SK-N-SH (cell line): Measurements from ENCODE around the gene MAPK12. TPM values are rescaled to one million over a fixed set of nuclear protein-coding genes. Genes with fewer than 3 reads are reported as not detected.

Source experiments
- CTCF ChIA-PET: fragments of 300-600, 350-600 bp; formaldehyde crosslinking; extraction: SDS; loops from one replicate; lab custom pipeline; 2021; lab: Yijun Ruan, JAX
- POLR2A ChIA-PET: fragments of 350-600 bp; sonication (Branson Sonifier 250); formaldehyde crosslinking; extraction: SDS; loops from one replicate; lab custom pipeline; 2020; ENCODE audit warnings: antibody characterized with exemption, inconsistent platforms; lab: Yijun Ruan, JAX
- DNase-seq: peaks from one replicate; pipeline ENCODE4 v3.0.0; 2012
- H2AFZ ChIP-seq: fragments of 200-600 bp; sonication (generic); 2 replicates; pipeline ENCODE4 v1.8.1; 2016; ENCODE audit warnings: antibody characterized with exemption, mild to moderate bottlenecking, low read depth
- H3F3A ChIP-seq: fragments of 200-600 bp; sonication (generic); replicated peaks from 2 replicates; pipeline ENCODE3; 2016; ENCODE audit warnings: antibody characterized with exemption, mild to moderate bottlenecking; ENCODE audit not compliant: insufficient read depth
- H3K27ac ChIP-seq, 2 experiments: fragments of 200-500 bp in 1 of 2; fragments of 200-600 bp in 1 of 2; sonication (Bioruptor generic) in 1 of 2; sonication (generic), shearing (Covaris generic) in 1 of 2; 2 replicates each; pipeline versions ENCODE4 v1.5.1 to v1.6.1; 2014 to 2016; ENCODE audit warnings: low read depth in 2 of 2, inconsistent platforms in 1 of 2, low read length in 1 of 2, mild to moderate bottlenecking in 1 of 2, mixed read lengths in 1 of 2
- H3K27me3 ChIP-seq: fragments of 200-600 bp; sonication (generic), shearing (Covaris generic); 2 replicates; pipeline ENCODE4 v1.6.1; 2016; ENCODE audit warnings: mixed run types; ENCODE audit not compliant: insufficient read depth
- H3K36me3 ChIP-seq, 2 experiments: fragments of 200-500 bp in 1 of 2; fragments of 200-600 bp in 1 of 2; sonication (Bioruptor generic) in 1 of 2; sonication (generic) in 1 of 2; replicated peaks in 1 of 2; 2 replicates each; pipeline versions ENCODE3 to v1.5.1; 2014 to 2016; ENCODE audit warnings: low read length in 1 of 2, mild to moderate bottlenecking in 1 of 2; ENCODE audit not compliant: insufficient read depth in 2 of 2, control insufficient read depth in 1 of 2
- H3K4me1 ChIP-seq, 2 experiments: fragments of 200-500 bp in 1 of 2; fragments of 200-600 bp in 1 of 2; sonication (Bioruptor generic) in 1 of 2; sonication (generic), shearing (Covaris generic) in 1 of 2; 2 replicates each; pipeline versions ENCODE4 v1.5.1 to v1.6.1; 2014 to 2016; ENCODE audit warnings: low read depth in 1 of 2, low read length in 1 of 2, mixed run types in 1 of 2; ENCODE audit not compliant: insufficient read depth in 2 of 2, control insufficient read depth in 1 of 2
- H3K4me2 ChIP-seq: fragments of 200-600 bp; sonication (generic), shearing (Covaris generic); 2 replicates; pipeline ENCODE4 v1.6.1; 2017; ENCODE audit warnings: mixed run types
- H3K4me3 ChIP-seq, 2 experiments: fragments of 200-500 bp in 1 of 2; fragments of 200-600 bp in 1 of 2; sonication (Bioruptor generic) in 1 of 2; sonication (generic), shearing (Covaris generic) in 1 of 2; 2 replicates each; pipeline versions ENCODE4 v1.5.1 to v1.8.1; 2014 to 2016; ENCODE audit warnings: low read depth in 2 of 2, inconsistent platforms in 1 of 2, low read length in 1 of 2, mild to moderate bottlenecking in 1 of 2, mixed read lengths in 1 of 2, moderate library complexity in 1 of 2
- H3K79me2 ChIP-seq: fragments of 200-600 bp; sonication (generic); 2 replicates; pipeline ENCODE4 v1.8.1; 2017; ENCODE audit warnings: mild to moderate bottlenecking; ENCODE audit not compliant: insufficient read depth
- H3K9ac ChIP-seq: fragments of 200-600 bp; sonication (generic); 2 replicates; pipeline ENCODE4 v1.6.1; 2017; ENCODE audit warnings: mixed run types
- H3K9me2 ChIP-seq: fragments of 200-600 bp; sonication (generic); 2 replicates; pipeline ENCODE4 v1.6.1; 2017; ENCODE audit warnings: mixed run types
- H3K9me3 ChIP-seq: fragments of 200-600 bp; sonication (generic); 2 replicates; pipeline ENCODE4 v1.6.1; 2017; ENCODE audit warnings: mixed run types, mild to moderate bottlenecking, moderate library complexity
- H4K20me1 ChIP-seq: fragments of 200-600 bp; sonication (generic); 2 replicates; pipeline ENCODE4 v1.6.1; 2017; ENCODE audit warnings: mild to moderate bottlenecking, mixed run types; ENCODE audit not compliant: insufficient read depth
- CHD2 ChIP-seq: fragments of 150-350 bp; IDR thresholded peaks from 2 replicates; pipeline ENCODE4 v1.6.1; 2018; ENCODE audit warnings: low read length; ENCODE audit not compliant: partially characterized antibody
- CTCF ChIP-seq: fragments of 200-600 bp; sonication (generic); IDR thresholded peaks from 2 replicates; pipeline ENCODE4 v1.6.1; 2017; ENCODE audit warnings: antibody characterized with exemption, mild to moderate bottlenecking, moderate library complexity
- ELF1 ChIP-seq: IDR thresholded peaks from 2 replicates; pipeline ENCODE4 v1.4.0; 2012
- EP300 ChIP-seq, 2 experiments: IDR thresholded peaks; 2 replicates each; pipeline versions ENCODE4 v1.4.0 to v1.6.1; 2012; ENCODE audit warnings: borderline replicate concordance in 1 of 2, low read depth in 1 of 2, low read length in 1 of 2
- EZH2phosphoT487 ChIP-seq: fragments of 200-600 bp; sonication (generic); IDR thresholded peaks from 2 replicates; pipeline ENCODE4 v1.6.1; 2017; ENCODE audit warnings: low read depth, mixed run types, mild to moderate bottlenecking, antibody characterized with exemption, moderate library complexity, borderline replicate concordance
- FOXJ3 ChIP-seq: sonication (generic); formaldehyde crosslinking; IDR thresholded peaks from 2 replicates; pipeline ENCODE4 v1.5.1; 2020; ENCODE audit warnings: mild to moderate bottlenecking, missing genetic modification reagents
- FOXM1 ChIP-seq: IDR thresholded peaks from 2 replicates; pipeline ENCODE4 v1.4.0; 2012; ENCODE audit warnings: low read depth, mild to moderate bottlenecking
- GATA2 ChIP-seq: sonication (generic); formaldehyde crosslinking; IDR thresholded peaks from 2 replicates; pipeline ENCODE4 v1.5.0; 2020; ENCODE audit warnings: mild to moderate bottlenecking, missing genetic modification reagents
- MEF2A ChIP-seq: IDR thresholded peaks from 2 replicates; pipeline ENCODE4 v1.4.0; 2012; ENCODE audit warnings: low read depth, borderline replicate concordance
- MXI1 ChIP-seq: IDR thresholded peaks from 2 replicates; pipeline ENCODE4 v1.6.1; 2012; ENCODE audit warnings: mild to moderate bottlenecking, low read depth, low read length, improper control_type of control experiment
- RAD21 ChIP-seq: IDR thresholded peaks from 2 replicates; pipeline ENCODE4 v1.6.1; 2012; ENCODE audit warnings: mild to moderate bottlenecking, low read length
- RCOR1 ChIP-seq: fragments of 150-350 bp; IDR thresholded peaks from 2 replicates; pipeline ENCODE4 v1.6.1; 2017; ENCODE audit warnings: antibody characterized with exemption, low read length
- RXRA ChIP-seq: IDR thresholded peaks from 2 replicates; pipeline ENCODE4 v1.4.0; 2012; ENCODE audit warnings: low read depth, mild to moderate bottlenecking, borderline replicate concordance
- SIN3A ChIP-seq: IDR thresholded peaks from 2 replicates; pipeline ENCODE4 v1.6.1; 2012; ENCODE audit warnings: low read depth, mild to moderate bottlenecking, low read length, moderate library complexity, borderline replicate concordance
- SMC3 ChIP-seq: IDR thresholded peaks from 2 replicates; pipeline ENCODE4 v1.6.1; 2012; ENCODE audit warnings: low read depth, low read length, improper control_type of control experiment
- TAF1 ChIP-seq: IDR thresholded peaks from 2 replicates; pipeline ENCODE4 v1.6.1; 2012; ENCODE audit warnings: low read depth, mild to moderate bottlenecking, low read length, moderate library complexity, borderline replicate concordance
- TCF12 ChIP-seq: IDR thresholded peaks from 2 replicates; pipeline ENCODE4 v1.4.0; 2012
- USF1 ChIP-seq: IDR thresholded peaks from 2 replicates; pipeline ENCODE4 v1.4.0; 2012; ENCODE audit warnings: low read depth, borderline replicate concordance
- USF2 ChIP-seq: fragments of 150-350 bp; IDR thresholded peaks from 2 replicates; pipeline ENCODE4 v1.6.1; 2017; ENCODE audit warnings: antibody characterized with exemption, low read length, low read depth, borderline replicate concordance
- WGBS: methylation state at CpG from one replicate; pipeline ENCODE4 v1.1.6; 2017; ENCODE audit warnings: low lambda C conversion rate; 5-methylcytosine and 5-hydroxymethylcytosine counted together
- polyA plus RNA-seq, 3 experiments: library from polyadenylated mRNA; depleted of rRNA; stranded (reverse); fragments of >200 nt; gene quantifications; 2 replicates each; pipeline ENCODE4 v1.2.3, GENCODE V29; 2012
- TF ChIP-seq, protein P1 (sequence below): IDR thresholded peaks from 2 replicates; pipeline ENCODE4 v1.4.0; 2012; ENCODE audit warnings: low read depth, borderline replicate concordance
- TF ChIP-seq, protein P2 (sequence below): fragments of 150-350 bp; IDR thresholded peaks from 2 replicates; pipeline ENCODE4 v1.6.1; 2016; ENCODE audit warnings: mild to moderate bottlenecking, low read depth, low read length

MAPK12 gene
- polyA plus RNA-seq, 1 of the 3 experiments (the other 2 are of a cell fraction) = 118 TPM

DNA sequence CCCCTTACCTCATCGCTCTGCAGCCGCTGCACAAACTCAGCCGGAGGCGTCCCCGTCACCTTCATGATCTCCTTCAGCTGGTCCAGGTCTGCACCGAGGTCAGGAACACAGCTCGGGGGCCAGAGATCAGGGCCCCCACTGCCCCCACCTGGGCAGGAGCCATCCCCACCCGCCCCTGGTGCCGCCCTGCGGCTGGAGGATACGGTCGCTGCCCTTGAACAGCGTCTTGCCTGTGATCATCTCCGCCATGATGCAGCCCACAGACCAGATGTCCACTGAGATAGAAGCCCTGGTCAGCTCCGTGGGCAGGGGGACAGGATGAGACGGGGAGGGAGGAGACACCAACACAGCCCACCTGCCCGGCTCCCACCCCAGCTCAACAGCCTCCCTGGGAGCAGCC lies 5.9 kb downstream of the MAPK12 start (continued):
- no peak for TF ChIP-seq SIN3A
- TF ChIP-seq FOXJ3 = no peak

DNA sequence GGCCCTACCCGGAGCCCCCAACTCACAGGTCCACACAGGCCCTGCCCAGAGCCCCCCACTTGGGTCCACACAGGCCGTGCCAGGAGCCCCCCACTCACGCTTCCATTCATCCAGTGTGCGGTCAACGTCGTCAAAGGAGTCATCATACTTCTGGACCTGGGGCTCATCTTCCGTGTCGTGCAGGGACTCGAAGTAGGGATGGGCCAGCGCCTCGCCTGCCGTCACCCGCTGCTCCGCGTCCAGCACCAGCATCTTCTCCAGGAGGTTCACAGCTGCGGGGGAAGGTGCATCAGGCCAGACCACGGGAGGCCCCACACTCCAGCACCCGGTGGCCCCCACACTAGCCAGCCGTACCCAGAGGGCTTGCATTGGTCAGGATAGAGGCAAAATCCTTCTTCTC lies 6.4 kb downstream of the MAPK12 start:
- WGBS = 97% methylated on average over 15 of the region's 19 CpGs
- POLR2A ChIA-PET = no interaction called here
- H3K36me3 ChIP-seq = peaks cover 0 to 31% of the 10 kb centered on the region in 2 experiments
- 0 out of 2 replicates have a peak, but pooled peaks cover 7% of the 10 kb centered on the region for H4K20me1 ChIP-seq
- H3K4me3 ChIP-seq = no peak overlapping the region
- no peaks in the 10 kb centered on the region for H3K9me3 ChIP-seq
- CTCF ChIA-PET = interaction anchor here (0.9 to 2.4 kb wide), 3 partner anchors 14 to 87 kb away, joined by 3 to 11 read pairs (median 4); no protein-coding TSS in a partner anchor
- no peak overlapping the region for H3K4me2 ChIP-seq
- no peak overlapping the region for H2AFZ ChIP-seq
- H3F3A ChIP-seq = peaks cover 13% of the 10 kb centered on the region
- no peaks in the 10 kb centered on the region for H3K27me3 ChIP-seq
- H3K9me2 ChIP-seq = no peaks in the 10 kb centered on the region
- H3K9ac ChIP-seq = no peak overlapping the region
- DNase-seq = no peak
- peaks cover 23% of the 10 kb centered on the region for H3K79me2 ChIP-seq
- H3K4me1 ChIP-seq = peaks cover 2 to 20% of the 10 kb centered on the region in 2 experiments; a peak in 2 of 4 replicates
- TF ChIP-seq MEF2A = no peak
- TF ChIP-seq CTCF = no peak
- no peak for TF ChIP-seq SMC3
- TF ChIP-seq MXI1 = no peak
- no peak for TF ChIP-seq EP300 (IDR thresholded peaks at IDR 0.05; ENCODE audit: borderline replicate concordance in 1 of 2, low read depth in 1 of 2, low read length in 1 of 2)
- TF ChIP-seq ELF1 = no peak
- TF ChIP-seq TCF12 = no peak
- no peak for TF ChIP-seq RAD21
- no peak for TF ChIP-seq FOXM1
- TF ChIP-seq USF1 = no peak
- TF ChIP-seq, protein P1, sequence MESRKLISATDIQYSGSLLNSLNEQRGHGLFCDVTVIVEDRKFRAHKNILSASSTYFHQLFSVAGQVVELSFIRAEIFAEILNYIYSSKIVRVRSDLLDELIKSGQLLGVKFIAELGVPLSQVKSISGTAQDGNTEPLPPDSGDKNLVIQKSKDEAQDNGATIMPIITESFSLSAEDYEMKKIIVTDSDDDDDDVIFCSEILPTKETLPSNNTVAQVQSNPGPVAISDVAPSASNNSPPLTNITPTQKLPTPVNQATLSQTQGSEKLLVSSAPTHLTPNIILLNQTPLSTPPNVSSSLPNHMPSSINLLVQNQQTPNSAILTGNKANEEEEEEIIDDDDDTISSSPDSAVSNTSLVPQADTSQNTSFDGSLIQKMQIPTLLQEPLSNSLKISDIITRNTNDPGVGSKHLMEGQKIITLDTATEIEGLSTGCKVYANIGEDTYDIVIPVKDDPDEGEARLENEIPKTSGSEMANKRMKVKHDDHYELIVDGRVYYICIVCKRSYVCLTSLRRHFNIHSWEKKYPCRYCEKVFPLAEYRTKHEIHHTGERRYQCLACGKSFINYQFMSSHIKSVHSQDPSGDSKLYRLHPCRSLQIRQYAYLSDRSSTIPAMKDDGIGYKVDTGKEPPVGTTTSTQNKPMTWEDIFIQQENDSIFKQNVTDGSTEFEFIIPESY = no peak
- TF ChIP-seq, protein P2, sequence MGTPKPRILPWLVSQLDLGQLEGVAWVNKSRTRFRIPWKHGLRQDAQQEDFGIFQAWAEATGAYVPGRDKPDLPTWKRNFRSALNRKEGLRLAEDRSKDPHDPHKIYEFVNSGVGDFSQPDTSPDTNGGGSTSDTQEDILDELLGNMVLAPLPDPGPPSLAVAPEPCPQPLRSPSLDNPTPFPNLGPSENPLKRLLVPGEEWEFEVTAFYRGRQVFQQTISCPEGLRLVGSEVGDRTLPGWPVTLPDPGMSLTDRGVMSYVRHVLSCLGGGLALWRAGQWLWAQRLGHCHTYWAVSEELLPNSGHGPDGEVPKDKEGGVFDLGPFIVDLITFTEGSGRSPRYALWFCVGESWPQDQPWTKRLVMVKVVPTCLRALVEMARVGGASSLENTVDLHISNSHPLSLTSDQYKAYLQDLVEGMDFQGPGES = no peak
- no peak for TF ChIP-seq RXRA
- no peak for TF ChIP-seq EZH2phosphoT487
- TF ChIP-seq RCOR1 = no peak
- no peak for TF ChIP-seq GATA2 (CRISPR knock-in tag)
- TF ChIP-seq USF2 = no peak
- no peak for TF ChIP-seq TAF1
- TF ChIP-seq CHD2 = no peak
- no peak for TF ChIP-seq FOXJ3
- H3K27ac ChIP-seq = no peak overlapping the region
